Duodenal mucosa (tissue), 2 donors: ENCODE results near the gene DMXL1.

Source experiments
- H3K27ac ChIP-seq: one replicate; pipeline ENCODE4 v1.7.0; 2013; ENCODE audit warnings: low read depth, low read length
- H3K27me3 ChIP-seq, 2 donors: one replicate each; pipeline ENCODE4 v1.7.0; 2013; ENCODE audit warnings: low read length in 2 of 2, control low read depth in 1 of 2; ENCODE audit not compliant: insufficient read depth in 2 of 2, control insufficient read depth in 1 of 2
- H3K36me3 ChIP-seq, 2 donors: one replicate each; pipeline ENCODE4 v1.7.0; 2013; ENCODE audit warnings: low read length in 2 of 2, control low read depth in 1 of 2; ENCODE audit not compliant: insufficient read depth in 2 of 2, control insufficient read depth in 1 of 2
- H3K4me1 ChIP-seq, 2 donors: one replicate each; pipeline ENCODE4 v1.7.0; 2013; ENCODE audit warnings: low read length in 2 of 2, control low read depth in 1 of 2; ENCODE audit not compliant: insufficient read depth in 2 of 2, control insufficient read depth in 1 of 2
- H3K4me3 ChIP-seq, 2 donors: one replicate each; pipeline ENCODE4 v1.7.0; 2013; ENCODE audit warnings: low read length in 2 of 2, low read depth in 1 of 2
- H3K9ac ChIP-seq, 2 donors: one replicate each; pipeline ENCODE4 v1.7.0; 2013; ENCODE audit warnings: low read length in 2 of 2, low read depth in 1 of 2
- H3K9me3 ChIP-seq, 2 donors: one replicate each; pipeline ENCODE4 v1.7.0; 2013; ENCODE audit warnings: low read length in 2 of 2, control low read depth in 1 of 2; ENCODE audit not compliant: control insufficient read depth in 1 of 2

The DMXL1 gene

DNA sequence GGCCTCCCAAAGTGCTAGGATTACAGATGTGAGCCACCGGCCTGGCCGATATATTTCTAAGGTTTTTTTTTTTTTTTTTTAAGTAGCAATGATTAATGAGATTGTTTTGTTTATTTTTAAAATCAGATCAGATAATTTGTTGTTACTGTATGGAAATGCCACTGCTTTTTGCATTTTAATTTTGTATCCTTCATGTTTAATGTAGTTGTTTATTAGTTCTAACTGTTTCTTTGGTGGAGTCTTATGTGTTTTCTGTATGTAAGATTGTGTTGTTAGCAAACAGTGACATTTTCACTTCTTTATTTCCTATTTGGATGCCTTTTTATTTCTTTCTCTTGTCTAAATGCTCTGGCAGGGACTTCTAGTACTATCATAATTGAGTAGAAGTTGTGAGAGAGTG lies 87.3 kb downstream of the DMXL1 start:
- no peak overlapping the region for H3K9ac ChIP-seq
- H3K36me3 ChIP-seq = peaks cover 8 to 20% of the 10 kb centered on the region in 2 donors
- H3K27ac ChIP-seq = no peak overlapping the region
- no peaks in the 10 kb centered on the region for H3K27me3 ChIP-seq
- no peak overlapping the region for H3K4me3 ChIP-seq
- no peaks in the 10 kb centered on the region for H3K4me1 ChIP-seq
- H3K9me3 ChIP-seq = no peaks in the 10 kb centered on the region

DNA sequence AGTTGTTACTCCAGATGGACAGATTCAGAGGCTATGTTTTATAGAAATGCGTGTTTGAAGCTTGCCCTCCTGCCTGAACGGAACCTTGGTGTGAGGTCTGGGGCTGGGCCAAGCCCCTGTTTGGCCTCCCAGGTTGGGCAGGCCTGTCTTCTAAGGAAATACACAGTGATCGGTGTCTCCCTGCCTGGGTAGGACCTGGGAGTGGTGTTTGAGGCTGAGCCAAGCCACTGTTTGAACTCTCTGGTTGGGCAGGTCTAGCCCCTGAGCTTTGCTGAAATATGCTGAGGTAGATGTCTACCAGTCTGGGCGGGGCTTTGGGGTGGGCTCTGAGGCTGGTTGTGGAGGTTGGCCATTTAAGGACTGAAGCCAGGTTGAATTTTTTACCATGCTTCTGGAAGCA lies 90.5 kb downstream of the DMXL1 start:
- peaks cover 13 to 17% of the 10 kb centered on the region in 2 donors for H3K36me3 ChIP-seq
- H3K4me1 ChIP-seq = no peaks in the 10 kb centered on the region
- H3K9me3 ChIP-seq = no peaks in the 10 kb centered on the region
- no peak overlapping the region for H3K27ac ChIP-seq
- H3K27me3 ChIP-seq = no peaks in the 10 kb centered on the region
- H3K4me3 ChIP-seq = no peak overlapping the region
- no peak overlapping the region for H3K9ac ChIP-seq

DNA sequence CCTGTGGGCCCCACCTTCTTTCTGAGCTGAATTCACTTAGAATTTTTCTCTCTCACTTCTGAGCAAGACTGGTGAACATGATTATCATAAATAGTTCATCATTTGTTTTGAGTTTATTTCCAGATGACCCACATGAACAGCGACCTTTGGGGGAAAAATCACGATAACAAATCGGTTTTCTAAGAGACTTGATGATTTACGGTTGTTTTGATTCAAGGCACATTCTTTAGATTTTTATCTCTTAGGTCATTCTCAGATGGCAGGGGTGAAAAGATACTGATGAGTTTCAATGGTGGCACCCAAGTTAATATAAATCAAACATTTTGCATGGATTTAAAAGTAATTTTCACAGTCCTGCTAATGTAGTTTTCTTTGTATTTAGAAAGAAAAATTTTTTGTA lies 95.1 kb downstream of the DMXL1 start:
- Histone ChIP-seq H3K9ac (no peak overlapping the region), H3K4me3 (no peak overlapping the region), H3K9me3 (no peaks in the 10 kb centered on the region), H3K27me3 (no peaks in the 10 kb centered on the region), H3K36me3 (peaks cover 11 to 17% of the 10 kb centered on the region in 2 donors), H3K27ac (no peak overlapping the region), H3K4me1 (peaks cover 0 to 6% of the 10 kb centered on the region in 2 donors)

DNA sequence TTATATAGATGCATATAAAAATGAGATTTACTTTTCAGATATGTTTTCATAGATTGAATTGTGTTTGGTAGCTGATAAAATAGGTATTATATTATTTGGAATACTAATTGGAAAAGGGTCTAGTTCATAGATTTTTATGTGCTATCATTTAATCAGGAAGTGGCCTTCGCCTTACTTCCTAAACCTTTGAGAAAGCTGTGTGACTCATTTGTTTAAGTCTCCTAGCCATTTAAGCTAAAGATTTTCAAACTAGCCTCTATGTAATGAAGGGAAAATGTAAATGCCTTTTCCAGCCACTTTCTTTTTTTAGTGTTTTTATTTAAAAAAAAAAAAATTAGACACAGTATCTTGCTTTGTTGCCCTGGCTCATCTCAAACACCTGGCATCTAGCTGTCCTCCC lies 97.5 kb downstream of the DMXL1 start:
- no peak overlapping the region for H3K9ac ChIP-seq
- H3K27me3 ChIP-seq = no peaks in the 10 kb centered on the region
- peaks cover 9 to 11% of the 10 kb centered on the region in 2 donors for H3K36me3 ChIP-seq
- peaks cover 0 to 12% of the 10 kb centered on the region in 2 donors for H3K4me1 ChIP-seq
- no peaks in the 10 kb centered on the region for H3K9me3 ChIP-seq
- H3K4me3 ChIP-seq = no peak overlapping the region
- no peak overlapping the region for H3K27ac ChIP-seq

DNA sequence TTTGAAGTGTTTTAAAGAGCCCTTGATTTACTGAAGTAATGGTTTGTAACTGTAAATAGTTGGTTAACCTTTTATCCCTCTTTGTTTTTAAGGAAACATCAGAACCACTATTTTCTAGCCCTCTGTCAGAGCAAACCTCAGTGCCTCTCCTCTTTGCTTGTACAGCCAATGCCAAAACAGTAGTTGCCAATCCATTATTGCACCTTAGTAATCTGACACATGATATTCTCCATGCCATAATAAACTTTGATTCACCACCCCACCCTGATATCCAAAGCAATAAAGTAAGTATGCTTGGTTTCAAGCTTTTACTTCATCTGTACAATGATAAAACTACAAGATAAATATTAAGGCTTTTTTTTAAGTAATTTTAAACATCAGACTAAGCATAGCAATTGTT lies 100.8 kb downstream of the DMXL1 start:
- Histone ChIP-seq H3K27me3 (no peaks in the 10 kb centered on the region), H3K9me3 (no peaks in the 10 kb centered on the region), H3K4me3 (no peak overlapping the region), H3K4me1 (peaks cover 0 to 12% of the 10 kb centered on the region in 2 donors), H3K9ac (no peak overlapping the region), H3K27ac (no peak overlapping the region), H3K36me3 (peaks cover 0 to under 1% of the 10 kb centered on the region in 2 donors)

DNA sequence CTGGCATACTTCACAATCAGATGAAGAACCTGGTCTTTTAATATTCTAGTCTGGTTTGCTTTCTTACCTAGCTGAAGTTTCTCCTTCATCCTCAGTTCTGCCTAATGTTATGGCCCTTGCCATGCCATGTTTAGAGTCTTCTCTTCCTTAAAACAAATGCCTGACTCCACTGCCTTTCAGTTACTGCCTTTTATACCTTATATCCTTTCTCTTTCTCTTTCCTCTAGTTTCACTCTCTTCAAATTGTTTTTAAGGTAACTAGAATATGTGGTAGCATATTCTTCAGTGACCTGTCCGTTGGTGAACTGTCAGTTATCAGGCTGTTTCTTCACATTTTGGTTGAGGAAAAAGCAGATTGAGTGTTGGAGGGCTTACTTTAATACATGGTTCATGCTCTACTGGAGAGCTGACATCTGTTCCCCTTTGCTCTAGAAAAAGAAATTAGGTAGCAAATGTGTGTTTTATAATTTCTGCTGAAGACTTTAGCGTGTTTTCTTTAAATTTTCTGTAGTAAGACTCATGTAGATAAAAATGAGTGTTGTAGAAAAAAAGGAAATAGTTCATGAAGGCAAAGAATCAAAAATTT lies 103.8 kb downstream of the DMXL1 start:
- peaks cover 0 to 6% of the 10 kb centered on the region in 2 donors for H3K4me1 ChIP-seq
- no peak overlapping the region for H3K4me3 ChIP-seq
- H3K36me3 ChIP-seq = peaks cover 0 to 10% of the 10 kb centered on the region in 2 donors
- H3K9me3 ChIP-seq = no peaks in the 10 kb centered on the region
- no peaks in the 10 kb centered on the region for H3K27me3 ChIP-seq
- no peak overlapping the region for H3K9ac ChIP-seq
- no peak overlapping the region for H3K27ac ChIP-seq

DNA sequence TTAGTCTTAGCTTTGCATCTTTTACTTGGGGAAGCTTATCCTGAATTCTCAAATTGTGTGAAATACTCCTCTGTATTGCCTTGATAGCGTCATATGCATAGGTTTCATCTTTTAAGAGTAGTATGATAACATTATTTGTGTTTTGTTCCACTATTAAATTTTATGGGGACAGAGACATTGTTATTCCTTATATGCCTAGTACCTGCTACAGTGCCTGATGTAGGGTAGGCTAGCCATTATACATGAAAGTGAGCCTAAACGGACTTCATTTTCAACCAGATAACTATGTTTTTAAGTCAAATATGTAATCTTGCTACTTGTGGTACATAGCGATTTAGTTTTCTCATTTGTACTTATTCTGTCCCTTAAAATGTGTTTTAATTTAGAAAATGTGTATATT lies 105.9 kb downstream of the DMXL1 start:
- H3K27ac ChIP-seq = no peak overlapping the region
- H3K27me3 ChIP-seq = no peaks in the 10 kb centered on the region
- peaks cover 0 to 2% of the 10 kb centered on the region in 2 donors for H3K4me1 ChIP-seq
- no peak overlapping the region for H3K9ac ChIP-seq
- peaks cover 0 to 10% of the 10 kb centered on the region in 2 donors for H3K36me3 ChIP-seq
- no peak overlapping the region for H3K4me3 ChIP-seq
- H3K9me3 ChIP-seq = no peaks in the 10 kb centered on the region

DNA sequence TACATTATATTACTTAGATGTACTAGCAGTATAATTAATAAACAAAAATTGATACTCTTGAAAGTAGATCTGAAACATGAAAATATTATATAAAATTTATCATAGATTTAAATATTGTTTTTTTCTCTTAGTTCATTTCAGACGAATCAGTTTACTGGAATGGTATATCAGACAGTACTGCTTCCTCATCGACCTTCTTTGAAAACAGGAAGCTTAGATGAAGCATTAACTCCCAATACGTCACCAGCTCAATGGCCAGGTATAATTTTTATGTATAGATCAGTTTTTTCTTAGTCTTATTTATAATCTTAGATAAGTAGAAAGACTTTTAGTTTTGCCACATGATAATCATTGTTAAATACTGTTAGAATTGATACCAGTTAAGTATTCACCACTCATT lies 106.3 kb downstream of the DMXL1 start:
- Histone ChIP-seq H3K27me3 (no peaks in the 10 kb centered on the region), H3K27ac (no peak overlapping the region), H3K4me3 (no peak overlapping the region), H3K9ac (no peak overlapping the region), H3K4me1 (no peaks in the 10 kb centered on the region), H3K9me3 (no peaks in the 10 kb centered on the region), H3K36me3 (peaks cover 0 to 10% of the 10 kb centered on the region in 2 donors)

DNA sequence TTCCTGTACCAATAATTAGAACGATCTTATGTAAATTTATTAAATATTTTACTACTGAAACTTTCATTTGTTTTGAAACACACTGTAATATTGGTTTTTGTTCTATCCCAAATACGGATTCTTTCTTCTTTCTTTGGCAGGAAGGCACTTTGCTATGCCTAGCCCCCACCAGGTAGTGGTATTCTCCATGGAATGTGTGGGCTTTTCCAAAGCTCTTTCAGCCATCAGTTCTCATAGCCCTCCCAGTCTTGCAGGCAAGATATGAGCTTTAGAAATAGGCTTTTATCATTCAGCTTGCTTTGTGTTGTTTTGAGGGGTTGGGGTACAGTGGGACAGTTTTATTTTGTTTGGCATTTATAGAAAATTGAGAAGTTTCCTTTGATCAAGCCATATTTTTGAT lies 107.5 kb downstream of the DMXL1 start:
- no peaks in the 10 kb centered on the region for H3K27me3 ChIP-seq
- H3K27ac ChIP-seq = no peak overlapping the region
- H3K4me3 ChIP-seq = no peak overlapping the region
- H3K36me3 ChIP-seq = peaks cover 0 to 10% of the 10 kb centered on the region in 2 donors
- H3K4me1 ChIP-seq = no peaks in the 10 kb centered on the region
- H3K9ac ChIP-seq = no peak overlapping the region
- no peaks in the 10 kb centered on the region for H3K9me3 ChIP-seq

DNA sequence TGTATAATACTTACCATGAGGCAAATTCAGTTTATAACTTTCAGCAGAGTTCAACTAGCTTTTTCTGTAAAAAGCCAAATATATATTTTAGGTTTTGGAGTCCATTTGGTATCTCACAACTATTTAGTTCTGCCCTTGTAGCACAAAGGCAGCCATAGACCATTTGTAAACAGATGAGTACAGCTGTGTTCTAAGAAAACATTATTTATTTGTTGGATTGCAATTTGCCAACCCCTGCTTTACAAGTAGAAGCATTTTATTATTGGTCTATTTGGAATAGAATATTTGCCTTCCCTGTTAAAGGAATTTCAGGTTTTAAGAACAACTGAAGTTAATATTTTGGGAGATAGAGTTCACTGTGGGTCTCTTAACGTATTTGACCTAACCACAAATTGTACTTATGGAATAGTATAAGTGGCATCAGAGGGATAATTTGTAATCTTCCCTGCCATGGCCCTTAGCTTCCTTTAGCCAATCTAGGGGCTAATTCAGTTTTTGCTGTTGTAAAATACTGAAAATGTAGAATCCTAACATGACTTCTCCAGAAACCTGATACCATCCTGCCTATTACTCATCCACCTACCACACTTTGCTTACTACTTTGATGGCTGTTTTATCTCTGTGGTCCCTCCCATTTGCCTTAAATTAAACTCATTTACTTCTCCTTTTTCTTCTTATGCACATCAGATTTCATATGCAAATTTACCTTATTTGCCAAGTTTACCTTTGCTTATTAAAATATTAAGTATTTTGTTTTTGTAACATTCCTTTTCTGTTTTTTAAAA lies 109.2 kb downstream of the DMXL1 start:
- Histone ChIP-seq H3K27ac (no peak overlapping the region), H3K4me1 (no peaks in the 10 kb centered on the region), H3K9ac (no peak overlapping the region), H3K4me3 (no peak overlapping the region), H3K27me3 (no peaks in the 10 kb centered on the region), H3K9me3 (no peaks in the 10 kb centered on the region), H3K36me3 (peaks cover 0 to 10% of the 10 kb centered on the region in 2 donors)
